ENCODE measurements around the gene HSPB2. TPM values are rescaled to one million over a fixed set of nuclear protein-coding genes. Genes with fewer than 3 reads are reported as not detected.
A peak's percentile ranks its signal among the peaks of the same experiment; 100 is the strongest.
"Not testable (repeated sequence)": the region's sequence is repeated elsewhere in the genome, so short reads cannot be mapped to it uniquely, and the experiment has no call there.

HSPB2 gene
- total and polyA plus RNA-seq, 2 donors (not counting 1 experiment from before 2014, with no cell fraction given) = not detected

DNA sequence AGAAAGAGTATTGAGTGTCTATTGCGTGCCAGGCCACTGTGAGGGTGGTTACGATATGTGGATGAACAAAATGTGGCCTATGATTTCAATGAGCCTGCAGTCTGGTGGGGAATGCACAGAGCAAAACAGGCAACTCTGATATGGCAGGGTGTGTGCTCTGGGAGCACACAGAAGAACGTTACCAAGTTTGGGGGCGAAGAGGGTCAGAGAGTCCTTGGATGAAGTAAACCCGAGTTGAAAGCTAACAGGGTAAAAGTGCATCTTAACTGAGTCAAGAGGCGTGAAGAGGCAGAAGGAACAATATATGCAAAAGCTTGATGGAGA lies 32.9 kb upstream of the HSPB2 start:
- peak overlapping the region; percentile 98 for H3K27ac Mint-ChIP-seq
- Histone ChIP-seq H3K9me3 (ENCODE audit: control extremely low read depth in 1 of 3, control insufficient read depth in 2 of 3, insufficient read depth in 1 of 3, low read length in 2 of 3) (no peaks in the 10 kb centered on the region), H3K9ac (ENCODE audit: low read length) (peak overlapping the region; percentile 80), H2AFZ (ENCODE audit: insufficient read depth, low read depth, low read length, poor library complexity, severe bottlenecking) (peak overlapping the region; percentile 82), H3K36me3 (replicated peaks in 1 of 2; ENCODE audit: control extremely low read depth in 1 of 2, control insufficient read depth in 1 of 2, extremely low read depth in 1 of 2, insufficient read depth in 2 of 2, low read length in 1 of 2) (peaks cover 2 to 4% of the 10 kb centered on the region in 2 experiments), H3K4me3 (ENCODE audit: control extremely low read depth in 1 of 5, extremely low read depth in 1 of 5, insufficient read depth in 1 of 5, low read depth in 2 of 5, low read length in 4 of 5) (peak overlapping the region; percentile 58 to 93 (median 75)), H3K4me1 (ENCODE audit: control insufficient read depth in 2 of 2, insufficient read depth in 2 of 2, low read length in 2 of 2) (peaks cover 12 to 14% of the 10 kb centered on the region in 2 donors), H3K27me3 (replicated peaks in 1 of 4; ENCODE audit: control extremely low read depth in 1 of 4, control insufficient read depth in 3 of 4, insufficient read depth in 4 of 4, low read length in 3 of 4) (no peaks in the 10 kb centered on the region), H3K4me2 (replicated peaks; ENCODE audit: low read depth, low read length, poor library complexity, severe bottlenecking) (peak overlapping the region; percentile 81), H4K20me1 (ENCODE audit: control insufficient read depth, insufficient read depth, low read length, poor library complexity, severe bottlenecking) (no peaks in the 10 kb centered on the region), H3K79me2 (ENCODE audit: control insufficient read depth, insufficient read depth, low read length) (no peaks in the 10 kb centered on the region), H3K27ac (ENCODE audit: low read length in 2 of 2) (peak overlapping the region; percentile 88 to 97)
- CTCF ChIA-PET = interaction anchor here (0.8 kb wide), 1 partner anchor 8 kb away, joined by 3 read pairs; the partner anchor contains the start of gene ALG9
- POLR2A ChIA-PET = interaction anchor here (0.8 to 1.5 kb wide), 2 partner anchors 8 to 47 kb away, joined by 3 to 10 read pairs; partner anchors contain the start of gene ALG9
- WGBS (ENCODE audit: insufficient coverage) = 59% methylated on average over 6 of the region's 6 CpGs
- peaks cover 4% of the 10 kb centered on the region for H3K9me3 Mint-ChIP-seq (ENCODE audit: insufficient read depth)
- H3K27me3 Mint-ChIP-seq = no peaks in the 10 kb centered on the region
- intact Hi-C loops (cut with micrococcal nuclease) = loop anchor here (1.0 to 5.0 kb wide), 10 partner anchors 8 to 1433 kb away; partner anchors contain the start of genes ALG9, DLAT, NKAPD1 and PIH1D2
- H3K4me3 Mint-ChIP-seq = peak overlapping the region; percentile 94
- DNase-seq (no peak), ATAC-seq (ENCODE audit: low read depth) (no peak)
- peaks cover 16% of the 10 kb centered on the region for H3K4me1 Mint-ChIP-seq
- TF ChIP-seq, protein P1, sequence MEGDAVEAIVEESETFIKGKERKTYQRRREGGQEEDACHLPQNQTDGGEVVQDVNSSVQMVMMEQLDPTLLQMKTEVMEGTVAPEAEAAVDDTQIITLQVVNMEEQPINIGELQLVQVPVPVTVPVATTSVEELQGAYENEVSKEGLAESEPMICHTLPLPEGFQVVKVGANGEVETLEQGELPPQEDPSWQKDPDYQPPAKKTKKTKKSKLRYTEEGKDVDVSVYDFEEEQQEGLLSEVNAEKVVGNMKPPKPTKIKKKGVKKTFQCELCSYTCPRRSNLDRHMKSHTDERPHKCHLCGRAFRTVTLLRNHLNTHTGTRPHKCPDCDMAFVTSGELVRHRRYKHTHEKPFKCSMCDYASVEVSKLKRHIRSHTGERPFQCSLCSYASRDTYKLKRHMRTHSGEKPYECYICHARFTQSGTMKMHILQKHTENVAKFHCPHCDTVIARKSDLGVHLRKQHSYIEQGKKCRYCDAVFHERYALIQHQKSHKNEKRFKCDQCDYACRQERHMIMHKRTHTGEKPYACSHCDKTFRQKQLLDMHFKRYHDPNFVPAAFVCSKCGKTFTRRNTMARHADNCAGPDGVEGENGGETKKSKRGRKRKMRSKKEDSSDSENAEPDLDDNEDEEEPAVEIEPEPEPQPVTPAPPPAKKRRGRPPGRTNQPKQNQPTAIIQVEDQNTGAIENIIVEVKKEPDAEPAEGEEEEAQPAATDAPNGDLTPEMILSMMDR (IDR thresholded peaks at IDR 0.05) = no peak
- TF ChIP-seq EZH2 (IDR thresholded peaks at IDR 0.05; ENCODE audit: borderline replicate concordance, insufficient read depth, low read depth, low read length, poor library complexity, severe bottlenecking) = no peak

DNA sequence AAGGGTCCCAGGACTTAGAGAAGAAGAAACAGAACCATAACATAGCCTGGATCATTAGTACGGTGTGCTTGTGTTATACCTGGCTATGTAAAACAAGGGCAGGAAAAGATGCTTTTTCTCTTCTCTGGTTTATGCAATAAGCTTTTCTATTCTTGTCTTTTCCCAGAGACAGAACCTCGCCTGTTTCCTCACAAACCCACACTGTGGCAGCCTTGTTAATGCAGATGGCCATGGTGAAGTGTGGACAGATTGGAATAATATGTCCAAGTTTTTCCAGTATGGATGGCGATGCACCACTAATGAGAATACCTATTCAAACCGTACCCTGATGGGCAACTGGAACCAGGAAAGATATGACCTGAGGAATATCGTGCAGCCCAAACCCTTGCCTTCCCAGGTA lies 30.3 kb upstream of the HSPB2 start:
- WGBS (ENCODE audit: insufficient coverage) = 100% methylated on average over 4 of the region's 5 CpGs
- H3K27me3 ChIP-seq (replicated peaks in 1 of 4; ENCODE audit: control extremely low read depth in 1 of 4, control insufficient read depth in 3 of 4, insufficient read depth in 4 of 4, low read length in 3 of 4) = no peaks in the 10 kb centered on the region
- H3K9me3 ChIP-seq (ENCODE audit: control extremely low read depth in 1 of 3, control insufficient read depth in 2 of 3, insufficient read depth in 1 of 3, low read length in 2 of 3) = no peaks in the 10 kb centered on the region
- intact Hi-C loops (cut with micrococcal nuclease) = no loop called here
- Mint-ChIP-seq H3K4me3 (no peak overlapping the region), H3K27ac (no peak overlapping the region), H3K27me3 (no peaks in the 10 kb centered on the region), H3K9me3 (ENCODE audit: insufficient read depth) (peaks cover 4% of the 10 kb centered on the region), H3K4me1 (peaks cover 16% of the 10 kb centered on the region)
- no peak overlapping the region for H3K27ac ChIP-seq (ENCODE audit: low read length in 2 of 2)
- H3K4me1 ChIP-seq (ENCODE audit: control insufficient read depth in 2 of 2, insufficient read depth in 2 of 2, low read length in 2 of 2) = peaks cover 12 to 14% of the 10 kb centered on the region in 2 donors
- no peaks in the 10 kb centered on the region for H4K20me1 ChIP-seq (ENCODE audit: control insufficient read depth, insufficient read depth, low read length, poor library complexity, severe bottlenecking)
- no peak overlapping the region for H3K9ac ChIP-seq (ENCODE audit: low read length)
- no peaks in the 10 kb centered on the region for H3K79me2 ChIP-seq (ENCODE audit: control insufficient read depth, insufficient read depth, low read length)
- no peak overlapping the region for H3K4me3 ChIP-seq (ENCODE audit: control extremely low read depth in 1 of 5, extremely low read depth in 1 of 5, insufficient read depth in 1 of 5, low read depth in 2 of 5, low read length in 4 of 5)
- ATAC-seq (ENCODE audit: low read depth) (no peak), DNase-seq (no peak)
- no peak overlapping the region for H2AFZ ChIP-seq (ENCODE audit: insufficient read depth, low read depth, low read length, poor library complexity, severe bottlenecking)
- H3K36me3 ChIP-seq (replicated peaks in 1 of 2; ENCODE audit: control extremely low read depth in 1 of 2, control insufficient read depth in 1 of 2, extremely low read depth in 1 of 2, insufficient read depth in 2 of 2, low read length in 1 of 2) = no peaks in the 10 kb centered on the region
- CTCF ChIA-PET = interaction anchor here (1.0 to 1.3 kb wide), 2 partner anchors 45 to 100 kb away, joined by 3 to 4 read pairs; no protein-coding TSS in a partner anchor
- no peak for TF ChIP-seq EZH2 (IDR thresholded peaks at IDR 0.05; ENCODE audit: borderline replicate concordance, insufficient read depth, low read depth, low read length, poor library complexity, severe bottlenecking)
- TF ChIP-seq, protein P1 (IDR thresholded peaks at IDR 0.05) = no peak
- no peak overlapping the region for H3K4me2 ChIP-seq (replicated peaks; ENCODE audit: low read depth, low read length, poor library complexity, severe bottlenecking)
- POLR2A ChIA-PET = no interaction called here

- H3K4me3 Mint-ChIP-seq; H3K9ac ChIP-seq (ENCODE audit: low read length); H3K27me3 ChIP-seq (replicated peaks in 1 of 4; ENCODE audit: control extremely low read depth in 1 of 4, control insufficient read depth in 3 of 4, insufficient read depth in 4 of 4, low read length in 3 of 4); H3K4me3 ChIP-seq (ENCODE audit: control extremely low read depth in 1 of 5, extremely low read depth in 1 of 5, insufficient read depth in 1 of 5, low read depth in 2 of 5, low read length in 4 of 5); H2AFZ ChIP-seq (ENCODE audit: insufficient read depth, low read depth, low read length, poor library complexity, severe bottlenecking); H3K27ac ChIP-seq (ENCODE audit: low read length in 2 of 2); H3K4me1 Mint-ChIP-seq; ATAC-seq (ENCODE audit: low read depth); H3K4me1 ChIP-seq (ENCODE audit: control insufficient read depth in 2 of 2, insufficient read depth in 2 of 2, low read length in 2 of 2); intact Hi-C loops (cut with micrococcal nuclease); DNase-seq; H3K36me3 ChIP-seq (replicated peaks in 1 of 2; ENCODE audit: control extremely low read depth in 1 of 2, control insufficient read depth in 1 of 2, extremely low read depth in 1 of 2, insufficient read depth in 2 of 2, low read length in 1 of 2); H3K79me2 ChIP-seq (ENCODE audit: control insufficient read depth, insufficient read depth, low read length); CTCF ChIA-PET; H3K9me3 ChIP-seq (ENCODE audit: control extremely low read depth in 1 of 3, control insufficient read depth in 2 of 3, insufficient read depth in 1 of 3, low read length in 2 of 3); H3K9me3 Mint-ChIP-seq (ENCODE audit: insufficient read depth); H3K27ac Mint-ChIP-seq; H3K4me2 ChIP-seq (replicated peaks; ENCODE audit: low read depth, low read length, poor library complexity, severe bottlenecking); H3K27me3 Mint-ChIP-seq; H4K20me1 ChIP-seq (ENCODE audit: control insufficient read depth, insufficient read depth, low read length, poor library complexity, severe bottlenecking): not testable (repeated sequence)
- WGBS (ENCODE audit: insufficient coverage) = 92% methylated on average over 2 of the region's 4 CpGs
- POLR2A ChIA-PET = interaction anchor here (0.7 kb wide), 1 partner anchor 225 kb away, joined by 3 read pairs; no protein-coding TSS in a partner anchor
Measured at GRCh38 chr11:111885053-111885452, 27.5 kb upstream of the HSPB2 start.
